ENCODE results near the gene CREB3L4.
"Not testable (repeated sequence)": the region's sequence is repeated elsewhere in the genome, so short reads cannot be mapped to it uniquely, and the experiment has no call there.

CREB3L4 gene

GRCh38 chr1:153977250-153978240 is 9.8 kb downstream of the CREB3L4 start, which contains the start of gene JTB:
Gene JTB (minus strand): TSS chr1:153977674. CDS start chr1:153977252, 422 bp downstream.
- FAIRE-seq (peak; percentile 68), DNase-seq (ENCODE audit: insufficient read length) (peak; percentile 92)
- TF ChIP-seq POLR2AphosphoS5 (IDR thresholded peaks at IDR 0.05; ENCODE audit: low read depth, low read length): peak; percentile 84; the same call in 1 of the 2 replicates
- peak; percentile 91 for TF ChIP-seq POLR2A (IDR thresholded peaks at IDR 0.05; ENCODE audit: low read depth, low read length)
- peak; percentile 75 for TF ChIP-seq TAF1 (IDR thresholded peaks at IDR 0.05; ENCODE audit: borderline replicate concordance, low read depth, low read length)

DNA sequence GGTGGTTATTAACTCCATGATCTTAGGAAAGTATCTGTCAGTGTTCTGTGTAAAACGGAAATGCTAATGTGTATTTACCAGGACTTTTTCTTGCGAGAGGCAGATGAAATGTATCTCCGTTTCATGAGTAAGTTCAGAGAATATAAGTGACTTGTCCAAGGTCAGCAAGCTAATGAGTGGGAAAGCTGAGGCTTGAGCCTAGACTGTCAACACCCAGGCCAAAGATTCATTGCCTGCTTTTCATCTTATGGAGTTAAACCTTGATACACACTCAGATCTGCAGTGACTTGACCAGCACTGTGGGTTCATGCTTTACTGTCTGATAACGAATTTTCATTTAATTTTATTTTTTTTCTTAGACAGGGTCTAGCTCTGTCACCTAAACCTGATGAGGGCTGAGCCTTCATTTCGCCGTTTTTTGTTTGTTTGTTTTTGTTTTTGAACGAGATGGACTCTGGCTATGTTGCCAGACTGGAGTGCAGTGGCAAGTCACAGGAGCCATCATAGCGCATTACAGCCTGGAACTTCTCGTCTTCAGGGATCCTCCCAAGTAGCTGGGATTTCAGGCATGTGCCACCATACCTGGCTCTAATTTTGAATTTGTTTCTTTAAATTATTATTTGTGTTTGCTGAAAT is 10.7 kb downstream of the CREB3L4 start:
- TF ChIP-seq POLR2A (IDR thresholded peaks at IDR 0.05; ENCODE audit: low read depth, low read length) (no peak), POLR2AphosphoS5 (IDR thresholded peaks at IDR 0.05; ENCODE audit: low read depth, low read length) (no peak), TAF1 (IDR thresholded peaks at IDR 0.05; ENCODE audit: borderline replicate concordance, low read depth, low read length) (no peak)
- no peak for FAIRE-seq
- no peak for DNase-seq (ENCODE audit: insufficient read length)

GRCh38 chr1:153979091-153979490 is 11.4 kb downstream of the CREB3L4 start:
- not testable (repeated sequence) for FAIRE-seq; DNase-seq (ENCODE audit: insufficient read length)

GRCh38 chr1:153981735-153982134 is 14.0 kb downstream of the CREB3L4 start:
- not testable (repeated sequence) for DNase-seq (ENCODE audit: insufficient read length); FAIRE-seq

GRCh38 chr1:153984123-153984894 is 16.6 kb downstream of the CREB3L4 start:
- FAIRE-seq (no peak), DNase-seq (ENCODE audit: insufficient read length) (no peak)
- TF ChIP-seq POLR2A (IDR thresholded peaks at IDR 0.05; ENCODE audit: low read depth, low read length): no peak
- no peak for TF ChIP-seq TAF1 (IDR thresholded peaks at IDR 0.05; ENCODE audit: borderline replicate concordance, low read depth, low read length)
- no peak for TF ChIP-seq POLR2AphosphoS5 (IDR thresholded peaks at IDR 0.05; ENCODE audit: low read depth, low read length)

GRCh38 chr1:153985341-153985912 is 17.7 kb downstream of the CREB3L4 start:
- FAIRE-seq: no peak
- no peak for DNase-seq (ENCODE audit: insufficient read length)
- TF ChIP-seq POLR2AphosphoS5 (IDR thresholded peaks at IDR 0.05; ENCODE audit: low read depth, low read length): no peak
- no peak for TF ChIP-seq POLR2A (IDR thresholded peaks at IDR 0.05; ENCODE audit: low read depth, low read length)
- TF ChIP-seq TAF1 (IDR thresholded peaks at IDR 0.05; ENCODE audit: borderline replicate concordance, low read depth, low read length): no peak

DNA sequence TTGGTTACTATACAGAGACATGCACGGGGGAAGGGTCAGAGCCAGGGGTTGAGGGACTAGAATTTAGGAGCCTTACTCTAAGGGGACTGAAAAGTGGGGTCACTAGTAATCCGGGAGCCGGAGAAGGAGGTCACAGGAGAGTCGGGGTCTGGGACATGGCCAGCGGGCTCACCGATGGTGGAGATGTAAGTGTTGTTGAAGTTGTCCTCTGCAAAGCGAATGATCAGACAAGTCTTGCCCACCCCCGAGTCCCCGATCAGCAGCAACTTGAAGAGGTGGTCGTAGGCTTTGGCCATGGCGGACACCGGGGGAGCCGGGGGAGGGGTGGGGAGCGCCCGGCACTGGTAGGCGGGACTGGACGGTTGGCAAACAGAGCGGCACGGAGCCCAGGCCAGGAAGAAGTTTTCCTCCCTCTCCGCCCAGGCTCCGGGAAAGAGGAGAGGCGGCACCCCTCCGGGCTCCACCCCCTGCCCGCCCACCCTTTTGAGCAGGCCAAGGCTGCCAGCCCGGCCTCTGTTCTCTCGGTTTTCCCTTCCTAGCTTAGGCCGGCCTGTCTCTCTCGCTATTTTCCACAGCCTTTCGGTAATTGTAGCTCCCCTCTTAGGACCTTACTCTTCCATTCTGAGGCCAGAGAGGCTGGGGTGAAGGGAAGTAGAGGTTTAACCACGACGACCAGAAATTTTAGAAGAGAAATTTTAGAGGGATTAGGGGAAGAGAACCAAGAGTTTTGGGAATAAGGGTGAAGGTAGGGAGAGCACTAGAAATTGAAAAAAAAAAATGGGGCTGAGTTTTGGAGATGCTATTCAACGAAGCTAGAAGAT is 18.4 kb downstream of the CREB3L4 start, which contains the start of gene RAB13:
Gene RAB13, minus strand, starts transcription at position 399 of the 821 bp plus-strand sequence. Its CDS starts 103 bp downstream, at position 296.
- FAIRE-seq (no peak), DNase-seq (ENCODE audit: insufficient read length) (no peak)
- no peak for TF ChIP-seq POLR2AphosphoS5 (IDR thresholded peaks at IDR 0.05; ENCODE audit: low read depth, low read length)
- no peak for TF ChIP-seq TAF1 (IDR thresholded peaks at IDR 0.05; ENCODE audit: borderline replicate concordance, low read depth, low read length)
- no peak for TF ChIP-seq POLR2A (IDR thresholded peaks at IDR 0.05; ENCODE audit: low read depth, low read length)

DNA sequence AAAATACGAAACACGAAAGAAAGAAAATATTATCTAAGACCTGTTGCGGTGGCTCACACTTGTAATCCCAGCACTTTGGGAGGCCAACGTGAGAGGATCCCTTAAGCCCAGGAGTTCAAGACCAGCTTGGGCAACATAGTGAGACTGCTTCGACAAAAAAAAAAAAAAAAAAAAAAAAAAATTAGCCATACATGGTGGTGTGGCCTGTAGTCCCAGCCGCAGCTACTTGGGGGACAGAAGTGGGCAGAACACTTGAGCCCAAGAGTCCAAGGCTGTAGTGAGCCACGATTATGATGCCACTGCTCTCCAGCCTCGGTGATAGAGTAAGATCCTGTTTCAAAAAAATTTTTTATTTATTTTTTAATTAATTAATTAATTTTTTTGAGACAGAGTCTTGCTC is 19.9 kb downstream of the CREB3L4 start:
- TF ChIP-seq POLR2A (IDR thresholded peaks at IDR 0.05; ENCODE audit: low read depth, low read length): no peak
- TF ChIP-seq POLR2AphosphoS5 (IDR thresholded peaks at IDR 0.05; ENCODE audit: low read depth, low read length): no peak
- no peak for TF ChIP-seq TAF1 (IDR thresholded peaks at IDR 0.05; ENCODE audit: borderline replicate concordance, low read depth, low read length)
- no peak for FAIRE-seq
- no peak for DNase-seq (ENCODE audit: insufficient read length)

DNA sequence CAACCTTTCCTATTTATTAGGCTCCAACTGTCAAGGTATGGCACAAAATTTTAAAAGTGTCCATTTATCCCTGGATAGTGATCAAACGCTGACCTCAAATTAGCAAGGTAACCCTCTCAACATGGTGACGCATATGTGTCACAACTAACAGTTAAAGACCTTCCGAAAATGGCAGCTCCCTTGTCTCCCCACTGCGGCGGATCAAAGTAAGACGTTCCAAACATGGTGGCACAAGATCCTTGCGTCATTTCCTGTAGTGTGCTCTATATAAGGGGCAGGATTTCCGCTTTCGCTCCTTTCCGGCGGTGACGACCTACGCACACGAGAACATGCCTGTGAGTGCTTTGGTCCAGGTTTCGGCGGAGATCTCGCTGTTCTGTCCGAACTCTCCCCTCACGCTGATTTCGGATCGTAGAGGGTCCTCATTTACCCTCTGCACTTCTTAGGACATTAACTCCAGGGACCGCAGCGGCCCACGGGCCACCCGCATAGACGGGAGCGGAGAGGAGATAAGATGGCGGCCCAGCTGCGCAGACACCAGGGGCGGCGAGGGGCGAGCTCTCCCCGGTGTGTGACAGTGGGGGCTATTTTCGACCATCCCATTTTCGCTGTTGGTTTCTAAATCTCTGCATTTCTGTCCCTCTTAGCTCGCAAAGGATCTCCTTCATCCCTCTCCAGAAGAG is 22.9 kb downstream of the CREB3L4 start, which contains the start of gene RPS27:
Gene RPS27, plus strand, starts transcription at position 295 of the 683 bp plus-strand sequence. Its CDS starts 35 bp downstream, at position 330.
- FAIRE-seq (peak; percentile 93), DNase-seq (ENCODE audit: insufficient read length) (peak; percentile 78)
- TF ChIP-seq TAF1 (IDR thresholded peaks at IDR 0.05; ENCODE audit: borderline replicate concordance, low read depth, low read length) (peak; percentile 99), POLR2A (IDR thresholded peaks at IDR 0.05; ENCODE audit: low read depth, low read length) (peak; percentile 100), POLR2AphosphoS5 (IDR thresholded peaks at IDR 0.05; ENCODE audit: low read depth, low read length) (peak; percentile 100)

DNA sequence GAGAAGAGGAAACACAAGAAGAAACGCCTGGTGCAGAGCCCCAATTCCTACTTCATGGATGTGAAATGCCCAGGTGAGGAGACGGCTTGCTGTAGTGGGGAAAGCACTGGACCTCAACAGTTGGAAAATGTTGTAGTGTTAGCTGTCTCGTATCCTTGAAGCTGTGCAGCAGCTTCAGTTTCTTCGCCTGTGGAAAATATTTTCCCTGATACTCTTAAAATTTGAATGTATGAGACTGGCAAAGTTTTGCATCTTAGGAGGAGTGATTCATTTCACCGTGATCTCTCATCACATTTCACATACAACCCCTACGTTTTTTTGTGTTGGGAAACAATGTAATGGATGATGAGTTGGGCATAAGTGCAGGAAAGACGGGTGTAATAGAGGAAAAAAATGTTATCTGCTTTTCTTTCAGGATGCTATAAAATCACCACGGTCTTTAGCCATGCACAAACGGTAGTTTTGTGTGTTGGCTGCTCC is 23.5 kb downstream of the CREB3L4 start:
- FAIRE-seq (no peak), DNase-seq (ENCODE audit: insufficient read length) (no peak)
- no peak for TF ChIP-seq POLR2AphosphoS5 (IDR thresholded peaks at IDR 0.05; ENCODE audit: low read depth, low read length)
- no peak for TF ChIP-seq TAF1 (IDR thresholded peaks at IDR 0.05; ENCODE audit: borderline replicate concordance, low read depth, low read length)
- no peak for TF ChIP-seq POLR2A (IDR thresholded peaks at IDR 0.05; ENCODE audit: low read depth, low read length)
